ENCODE data around the gene KCNMA1.

DNA sequence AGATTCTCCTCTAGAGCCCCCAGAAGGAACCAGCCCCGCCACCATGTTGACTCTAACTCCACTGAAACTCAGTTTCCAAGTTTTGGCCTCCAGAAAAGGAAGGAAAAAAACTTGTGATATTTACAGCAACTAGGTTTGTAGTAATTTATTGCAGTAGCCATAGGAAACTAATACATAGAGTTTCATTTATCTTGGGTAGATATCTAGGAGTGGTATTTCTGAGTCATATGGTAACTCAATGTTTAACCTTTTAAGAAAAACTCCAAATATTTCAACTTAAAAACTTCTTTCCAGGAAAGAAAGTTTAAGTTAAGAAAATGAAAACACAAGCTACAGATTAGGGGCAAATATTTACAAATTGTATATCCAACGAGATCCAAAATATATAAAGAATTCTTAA, 576.7 kb downstream of the KCNMA1 start:
- TF ChIP-seq, protein P1, sequence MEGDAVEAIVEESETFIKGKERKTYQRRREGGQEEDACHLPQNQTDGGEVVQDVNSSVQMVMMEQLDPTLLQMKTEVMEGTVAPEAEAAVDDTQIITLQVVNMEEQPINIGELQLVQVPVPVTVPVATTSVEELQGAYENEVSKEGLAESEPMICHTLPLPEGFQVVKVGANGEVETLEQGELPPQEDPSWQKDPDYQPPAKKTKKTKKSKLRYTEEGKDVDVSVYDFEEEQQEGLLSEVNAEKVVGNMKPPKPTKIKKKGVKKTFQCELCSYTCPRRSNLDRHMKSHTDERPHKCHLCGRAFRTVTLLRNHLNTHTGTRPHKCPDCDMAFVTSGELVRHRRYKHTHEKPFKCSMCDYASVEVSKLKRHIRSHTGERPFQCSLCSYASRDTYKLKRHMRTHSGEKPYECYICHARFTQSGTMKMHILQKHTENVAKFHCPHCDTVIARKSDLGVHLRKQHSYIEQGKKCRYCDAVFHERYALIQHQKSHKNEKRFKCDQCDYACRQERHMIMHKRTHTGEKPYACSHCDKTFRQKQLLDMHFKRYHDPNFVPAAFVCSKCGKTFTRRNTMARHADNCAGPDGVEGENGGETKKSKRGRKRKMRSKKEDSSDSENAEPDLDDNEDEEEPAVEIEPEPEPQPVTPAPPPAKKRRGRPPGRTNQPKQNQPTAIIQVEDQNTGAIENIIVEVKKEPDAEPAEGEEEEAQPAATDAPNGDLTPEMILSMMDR (conservative IDR thresholded peaks at IDR 0.05): no peak
- TF ChIP-seq EZH2 (IDR thresholded peaks at IDR 0.05; ENCODE audit: low read depth): no peak

Data from PC-9 (cell line).